Measurements from ENCODE around the gene SHC3.

The SHC3 gene

GRCh38 chr9:89011683-89012082 lies 166.9 kb downstream of the SHC3 start:
- no peaks in the 10 kb centered on the region for H3K36me3 ChIP-seq (ENCODE audit: control insufficient read depth, insufficient read depth, low read length)
- H3K27ac ChIP-seq (ENCODE audit: low read depth, low read length, severe bottlenecking), result no peak overlapping the region
- WGBS, 2 experiments (ENCODE audit: insufficient coverage in 2 of 2), result 90 to 100% methylated on average over 1 to 2 of the region's 2 CpGs
- no peaks in the 10 kb centered on the region for H3K9me3 ChIP-seq (ENCODE audit: control insufficient read depth, low read length)
- H3K4me1 ChIP-seq (ENCODE audit: control insufficient read depth, insufficient read depth, low read length, poor library complexity, severe bottlenecking), result no peaks in the 10 kb centered on the region
- no peak overlapping the region for H3K4me3 ChIP-seq (ENCODE audit: extremely low read depth, insufficient read depth, low read length, poor library complexity, severe bottlenecking)

DNA sequence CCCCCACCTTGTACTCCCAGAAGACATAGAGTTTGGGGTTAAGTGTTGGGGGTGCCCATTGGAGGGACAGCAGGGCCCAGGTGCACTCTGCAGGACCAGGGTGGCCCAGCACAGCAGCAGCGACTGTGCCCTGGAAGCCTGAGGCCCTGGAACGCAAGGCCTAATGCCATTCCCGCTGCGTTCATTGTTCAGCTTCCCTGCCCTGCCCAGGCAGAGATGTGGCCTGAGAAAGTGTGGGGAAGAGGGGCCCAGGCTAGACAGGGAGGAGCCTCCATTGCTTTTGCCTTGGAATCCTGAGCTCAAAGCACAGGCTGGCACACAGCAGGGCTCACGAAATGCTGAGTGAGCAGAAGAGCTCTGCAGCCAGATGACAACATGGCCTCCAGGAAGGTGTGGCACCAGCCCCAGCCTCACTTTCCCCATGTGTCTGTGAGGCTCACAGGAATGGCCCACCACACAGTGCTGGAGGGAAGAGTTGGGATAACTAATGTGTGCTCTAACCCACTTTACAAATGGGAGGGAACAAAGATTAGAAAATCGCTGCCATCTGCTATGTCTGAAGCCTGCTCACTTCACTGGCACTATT lies 168.0 kb downstream of the SHC3 start:
- H3K4me3 ChIP-seq (ENCODE audit: extremely low read depth, insufficient read depth, low read length, poor library complexity, severe bottlenecking), result no peak overlapping the region
- no peaks in the 10 kb centered on the region for H3K4me1 ChIP-seq (ENCODE audit: control insufficient read depth, insufficient read depth, low read length, poor library complexity, severe bottlenecking)
- peaks cover 5% of the 10 kb centered on the region for H3K36me3 ChIP-seq (ENCODE audit: control insufficient read depth, insufficient read depth, low read length)
- no peak overlapping the region for H3K27ac ChIP-seq (ENCODE audit: low read depth, low read length, severe bottlenecking)
- H3K9me3 ChIP-seq (ENCODE audit: control insufficient read depth, low read length), result no peaks in the 10 kb centered on the region
- 82 to 96% methylated on average over 5 to 6 of the region's 6 CpGs for WGBS, 2 experiments (ENCODE audit: insufficient coverage in 2 of 2)

- Histone ChIP-seq H3K36me3 (ENCODE audit: control insufficient read depth, insufficient read depth, low read length) (peaks cover 8% of the 10 kb centered on the region), H3K4me3 (ENCODE audit: extremely low read depth, insufficient read depth, low read length, poor library complexity, severe bottlenecking) (no peak overlapping the region), H3K27ac (ENCODE audit: low read depth, low read length, severe bottlenecking) (no peak overlapping the region), H3K4me1 (ENCODE audit: control insufficient read depth, insufficient read depth, low read length, poor library complexity, severe bottlenecking) (no peaks in the 10 kb centered on the region), H3K9me3 (ENCODE audit: control insufficient read depth, low read length) (no peaks in the 10 kb centered on the region)
- 66 to 83% methylated on average over 4 to 8 of the region's 10 CpGs for WGBS, 2 experiments (ENCODE audit: insufficient coverage in 2 of 2)
Measured at GRCh38 chr9:89010056-89010455, 168.6 kb downstream of the SHC3 start.

DNA sequence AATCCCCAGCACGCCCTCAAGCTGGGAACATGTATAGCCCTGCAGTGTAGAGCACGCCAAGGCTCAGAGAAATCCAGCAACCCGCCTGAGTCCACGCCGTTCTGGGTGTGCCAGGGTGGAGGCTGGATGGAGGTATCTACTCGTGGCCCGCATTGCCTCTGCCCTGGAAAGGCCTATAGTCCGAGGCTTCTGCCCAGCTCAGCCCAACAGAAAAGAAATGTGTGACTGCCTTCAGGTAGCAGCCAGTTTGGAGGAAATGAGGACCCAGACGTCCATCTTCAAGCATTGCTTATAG lies 169.1 kb downstream of the SHC3 start:
- H3K27ac ChIP-seq (ENCODE audit: low read depth, low read length, severe bottlenecking), result no peak overlapping the region
- 95% methylated on average over 9 of the region's 9 CpGs for WGBS, 2 experiments (ENCODE audit: insufficient coverage in 2 of 2)
- H3K4me3 ChIP-seq (ENCODE audit: extremely low read depth, insufficient read depth, low read length, poor library complexity, severe bottlenecking), result no peak overlapping the region
- peaks cover 13% of the 10 kb centered on the region for H3K36me3 ChIP-seq (ENCODE audit: control insufficient read depth, insufficient read depth, low read length)
- no peaks in the 10 kb centered on the region for H3K9me3 ChIP-seq (ENCODE audit: control insufficient read depth, low read length)
- H3K4me1 ChIP-seq (ENCODE audit: control insufficient read depth, insufficient read depth, low read length, poor library complexity, severe bottlenecking), result no peaks in the 10 kb centered on the region

DNA sequence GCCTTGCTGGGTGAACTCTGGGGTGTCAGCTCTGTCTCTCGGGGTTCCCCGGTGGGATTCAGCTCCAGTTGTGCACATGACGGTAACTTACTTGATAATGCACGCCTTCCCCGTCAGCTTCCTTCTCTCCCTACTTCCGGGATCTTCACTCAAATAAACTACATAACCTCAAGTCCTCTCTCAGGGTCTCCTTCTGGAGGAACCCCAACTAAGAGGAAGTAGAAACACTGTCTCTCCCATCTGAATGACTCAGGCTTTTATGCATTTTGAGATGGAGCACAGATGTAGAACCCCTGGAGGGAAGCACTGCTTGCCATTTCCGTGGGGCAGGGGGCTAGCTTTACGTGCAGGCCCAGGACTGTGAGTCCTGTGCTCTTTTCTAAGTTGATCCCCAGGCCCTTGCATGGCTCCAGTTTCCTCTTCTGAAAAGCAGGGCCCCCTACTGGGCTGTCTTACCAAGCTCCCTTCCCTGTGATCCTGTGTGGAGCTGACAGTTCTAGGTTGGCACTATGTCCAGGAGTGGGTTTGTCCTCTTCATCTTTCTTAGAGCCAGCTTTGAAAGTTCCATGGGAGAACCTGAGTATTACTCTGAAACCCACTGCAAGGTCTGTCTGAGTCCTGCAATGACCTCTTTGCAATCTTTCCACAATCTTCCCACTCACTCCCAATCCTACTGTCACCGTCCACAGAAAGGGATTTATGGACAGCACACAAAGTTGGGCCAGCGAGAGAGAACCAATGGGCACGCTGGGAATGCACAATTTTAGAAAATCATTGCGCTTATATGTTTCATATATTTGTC lies 169.7 kb downstream of the SHC3 start:
- H3K4me1 ChIP-seq (ENCODE audit: control insufficient read depth, insufficient read depth, low read length, poor library complexity, severe bottlenecking), result no peaks in the 10 kb centered on the region
- H3K4me3 ChIP-seq (ENCODE audit: extremely low read depth, insufficient read depth, low read length, poor library complexity, severe bottlenecking), result no peak overlapping the region
- H3K36me3 ChIP-seq (ENCODE audit: control insufficient read depth, insufficient read depth, low read length), result peaks cover 16% of the 10 kb centered on the region
- no peak overlapping the region for H3K27ac ChIP-seq (ENCODE audit: low read depth, low read length, severe bottlenecking)
- whole genome bisulfite sequencing, 2 experiments (ENCODE audit: insufficient coverage in 2 of 2), result 89 to 91% methylated on average over 8 to 9 of the region's 12 CpGs
- no peaks in the 10 kb centered on the region for H3K9me3 ChIP-seq (ENCODE audit: control insufficient read depth, low read length)

DNA sequence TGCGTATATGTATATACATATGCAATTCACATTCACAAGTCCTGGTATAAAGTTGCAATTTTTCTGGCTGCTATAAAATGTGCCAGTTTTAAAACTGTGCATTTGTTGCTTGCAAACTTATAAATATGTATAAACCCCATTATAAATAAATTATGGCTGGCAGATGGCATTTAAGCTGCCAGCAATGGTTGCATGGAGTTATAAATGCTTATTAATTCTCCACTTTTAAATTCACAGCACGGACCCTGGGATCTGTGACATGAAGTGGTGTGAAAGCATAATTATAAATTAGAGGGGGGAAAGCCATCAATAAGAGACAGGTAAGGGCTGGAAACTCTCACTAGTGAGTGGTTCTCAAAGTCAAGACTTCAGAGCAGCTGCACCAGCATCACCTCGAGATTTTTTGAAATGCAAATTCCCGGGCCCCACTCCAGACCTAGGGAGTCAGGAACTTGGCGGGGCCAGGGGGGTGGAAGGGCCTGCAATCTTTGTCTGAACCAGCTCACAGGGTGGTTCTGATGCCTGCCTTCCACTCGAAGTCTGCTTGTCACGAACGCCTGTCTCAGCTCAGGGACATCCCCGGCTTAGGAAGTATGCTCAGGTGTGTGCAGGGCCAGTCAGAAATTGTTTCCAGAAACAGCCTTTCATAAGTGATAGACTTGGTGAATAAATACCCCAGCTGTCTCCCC lies 170.4 kb downstream of the SHC3 start:
- no peak overlapping the region for H3K27ac ChIP-seq (ENCODE audit: low read depth, low read length, severe bottlenecking)
- WGBS, 2 experiments (ENCODE audit: insufficient coverage in 2 of 2), result 64 to 80% methylated on average over 4 to 6 of the region's 9 CpGs
- no peak overlapping the region for H3K4me3 ChIP-seq (ENCODE audit: extremely low read depth, insufficient read depth, low read length, poor library complexity, severe bottlenecking)
- H3K9me3 ChIP-seq (ENCODE audit: control insufficient read depth, low read length), result no peaks in the 10 kb centered on the region
- peaks cover 18% of the 10 kb centered on the region for H3K36me3 ChIP-seq (ENCODE audit: control insufficient read depth, insufficient read depth, low read length)
- H3K4me1 ChIP-seq (ENCODE audit: control insufficient read depth, insufficient read depth, low read length, poor library complexity, severe bottlenecking), result no peaks in the 10 kb centered on the region

DNA sequence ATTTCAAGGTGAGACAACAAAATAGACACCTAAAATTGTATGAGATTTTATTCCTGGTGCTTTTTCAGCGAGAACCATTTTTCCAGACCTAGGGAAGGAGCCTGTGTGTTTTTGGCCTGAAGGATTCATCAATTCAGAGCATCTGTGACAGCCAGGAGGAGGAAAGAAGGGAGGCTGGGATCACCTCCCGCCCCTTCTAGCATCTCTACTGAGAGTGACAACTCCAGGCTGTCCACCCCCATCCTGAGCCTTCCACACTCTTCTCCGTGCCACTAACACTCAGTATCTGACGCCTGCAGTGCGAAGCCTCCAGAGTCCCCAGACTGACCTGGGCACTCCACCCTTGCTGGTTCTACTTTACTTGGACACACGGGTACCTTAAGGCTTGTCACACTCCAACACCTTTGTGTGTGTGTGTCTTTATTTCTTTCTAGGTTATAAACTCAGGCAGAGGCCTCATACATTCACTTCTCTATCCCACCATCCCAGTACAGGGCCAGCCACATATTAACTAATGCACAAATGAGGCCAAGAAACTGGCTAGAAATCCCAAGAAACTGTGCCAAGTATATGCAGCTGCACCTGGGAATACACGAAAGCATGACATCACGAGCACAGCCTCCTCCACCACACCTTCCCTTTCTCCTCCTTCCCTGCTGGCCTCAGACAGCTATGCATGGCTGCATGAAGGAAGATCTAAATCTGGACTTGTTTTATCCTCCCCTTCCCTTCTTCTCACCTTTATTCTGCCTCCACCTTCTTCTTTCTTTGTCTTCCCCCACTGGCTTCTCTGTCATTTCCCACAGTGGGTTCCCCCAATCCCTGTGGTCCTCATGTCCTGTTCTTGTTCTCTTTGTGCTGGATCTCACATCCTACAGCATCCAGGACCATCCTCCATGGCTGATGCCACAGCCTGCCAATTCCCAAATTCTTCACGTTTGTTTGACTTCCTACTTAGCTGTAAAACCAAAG lies 171.3 kb downstream of the SHC3 start:
- WGBS, 2 experiments (ENCODE audit: insufficient coverage in 2 of 2), result 84 to 85% methylated on average over 6 to 7 of the region's 9 CpGs
- H3K36me3 ChIP-seq (ENCODE audit: control insufficient read depth, insufficient read depth, low read length), result peaks cover 27% of the 10 kb centered on the region
- H3K4me3 ChIP-seq (ENCODE audit: extremely low read depth, insufficient read depth, low read length, poor library complexity, severe bottlenecking), result no peak overlapping the region
- H3K27ac ChIP-seq (ENCODE audit: low read depth, low read length, severe bottlenecking), result no peak overlapping the region
- no peaks in the 10 kb centered on the region for H3K9me3 ChIP-seq (ENCODE audit: control insufficient read depth, low read length)
- no peaks in the 10 kb centered on the region for H3K4me1 ChIP-seq (ENCODE audit: control insufficient read depth, insufficient read depth, low read length, poor library complexity, severe bottlenecking)

DNA sequence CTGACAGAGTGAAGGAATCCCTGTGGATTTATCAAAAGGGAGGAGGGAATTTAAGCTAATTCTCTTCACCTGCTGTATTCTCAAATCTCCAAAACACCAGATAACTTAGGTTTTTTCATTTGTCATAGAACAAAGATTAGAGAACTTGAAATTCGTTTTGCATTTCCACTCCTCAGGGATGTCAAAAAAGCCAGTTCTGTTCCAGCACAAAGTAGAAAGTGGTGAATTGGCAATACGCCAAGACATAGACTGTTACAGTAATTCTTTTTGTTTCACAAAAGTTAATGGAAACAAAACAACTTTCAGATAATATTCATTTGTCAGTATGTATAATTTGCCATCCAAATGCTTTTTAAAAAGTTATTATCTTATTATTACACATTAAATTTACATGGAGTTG lies 172.4 kb downstream of the SHC3 start:
- Histone ChIP-seq H3K9me3 (ENCODE audit: control insufficient read depth, low read length) (no peaks in the 10 kb centered on the region), H3K4me1 (ENCODE audit: control insufficient read depth, insufficient read depth, low read length, poor library complexity, severe bottlenecking) (no peaks in the 10 kb centered on the region), H3K27ac (ENCODE audit: low read depth, low read length, severe bottlenecking) (no peak overlapping the region), H3K4me3 (ENCODE audit: extremely low read depth, insufficient read depth, low read length, poor library complexity, severe bottlenecking) (no peak overlapping the region), H3K36me3 (ENCODE audit: control insufficient read depth, insufficient read depth, low read length) (peaks cover 35% of the 10 kb centered on the region)
- WGBS, 2 experiments (ENCODE audit: insufficient coverage in 2 of 2), result 100% methylated on average over 1 of the region's 2 CpGs; no CpG with 5 or more reads in 1 of the 2 experiments

GRCh38 chr9:89005323-89005722 lies 173.3 kb downstream of the SHC3 start:
- Histone ChIP-seq H3K27ac (ENCODE audit: low read depth, low read length, severe bottlenecking) (no peak overlapping the region), H3K9me3 (ENCODE audit: control insufficient read depth, low read length) (no peaks in the 10 kb centered on the region), H3K4me1 (ENCODE audit: control insufficient read depth, insufficient read depth, low read length, poor library complexity, severe bottlenecking) (peaks cover 4% of the 10 kb centered on the region), H3K36me3 (ENCODE audit: control insufficient read depth, insufficient read depth, low read length) (peaks cover 35% of the 10 kb centered on the region), H3K4me3 (ENCODE audit: extremely low read depth, insufficient read depth, low read length, poor library complexity, severe bottlenecking) (no peak overlapping the region)
- WGBS, 2 experiments (ENCODE audit: insufficient coverage in 2 of 2), result 93% methylated on average over 9 of the region's 9 CpGs

DNA sequence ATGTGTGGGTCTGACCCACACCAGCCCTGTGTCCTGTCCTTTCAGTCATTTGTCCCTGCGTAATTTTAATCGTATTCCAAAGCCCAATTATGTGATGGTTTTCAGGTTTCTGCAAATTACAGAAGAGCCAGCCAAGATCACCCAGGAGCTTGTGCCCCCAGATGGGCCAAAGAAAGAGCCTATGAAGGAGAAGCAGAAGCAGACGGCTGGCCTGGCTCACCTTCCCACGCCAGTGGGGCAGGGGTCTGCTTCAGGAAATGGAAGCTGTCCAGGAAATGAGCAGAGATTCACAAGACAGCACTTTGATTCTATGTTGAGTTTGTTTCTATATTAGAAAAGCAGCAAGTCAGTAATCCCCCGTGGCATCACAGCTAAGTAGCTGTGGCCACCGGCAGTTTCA lies 175.6 kb downstream of the SHC3 start:
- H3K36me3 ChIP-seq (ENCODE audit: control insufficient read depth, insufficient read depth, low read length), result peaks cover 40% of the 10 kb centered on the region
- peaks cover 7% of the 10 kb centered on the region for H3K4me1 ChIP-seq (ENCODE audit: control insufficient read depth, insufficient read depth, low read length, poor library complexity, severe bottlenecking)
- H3K4me3 ChIP-seq (ENCODE audit: extremely low read depth, insufficient read depth, low read length, poor library complexity, severe bottlenecking), result no peak overlapping the region
- no peaks in the 10 kb centered on the region for H3K9me3 ChIP-seq (ENCODE audit: control insufficient read depth, low read length)
- 97% methylated on average over 6 of the region's 6 CpGs for WGBS, 2 experiments (ENCODE audit: insufficient coverage in 2 of 2)
- H3K27ac ChIP-seq (ENCODE audit: low read depth, low read length, severe bottlenecking), result no peak overlapping the region
